ENCODE measurements around the gene PCDHGA10. TPM values are rescaled to one million over a fixed set of nuclear protein-coding genes. Genes with fewer than 3 reads are reported as not detected.

The PCDHGA10 gene
- total RNA-seq, 2 experiments from 2014 or later, result 3.9 to 4.9 TPM

- no TSS peak for BruUV-seq (replicated peaks)
- DNase-seq (ENCODE audit: low spot score), result no peak
- H3K27ac ChIP-seq (ENCODE audit: low read depth, low read length, poor library complexity, severe bottlenecking), result no peak overlapping the region
- TF ChIP-seq CTCF (conservative IDR thresholded peaks at IDR 0.05; ENCODE audit: low read length) (no peak), EZH2phosphoT487 (IDR thresholded peaks at IDR 0.05; ENCODE audit: borderline replicate concordance, low read depth, low read length) (no peak)
- no peak overlapping the region for H2AFZ ChIP-seq (ENCODE audit: low read length)
- peaks cover 11% of the 10 kb centered on the region; the same call in 1 of the 2 replicates for H3K36me3 ChIP-seq (ENCODE audit: insufficient read depth, low read length)
- H3K9me3 ChIP-seq (ENCODE audit: low read length), result no peaks in the 10 kb centered on the region
- peaks cover 12% of the 10 kb centered on the region for H3K4me1 ChIP-seq (ENCODE audit: insufficient read depth, low read length, poor library complexity, severe bottlenecking)
- ChIA-PET POLR2A (no interaction called here), CTCF (ENCODE audit: unreplicated experiment) (interaction anchor here (0.9 kb wide), 1 partner anchor 12 kb away, joined by 3 read pairs; no protein-coding TSS in a partner anchor)
- H3K9me2 ChIP-seq (ENCODE audit: insufficient read depth, low read length), result no peaks in the 10 kb centered on the region
- intact Hi-C loops (cut with micrococcal nuclease; ENCODE audit: unreplicated experiment), result loop anchor here (5.0 kb wide), 1 partner anchor 185 kb away; no protein-coding TSS in a partner anchor
- no peak overlapping the region for H3K4me3 ChIP-seq (ENCODE audit: low read depth, low read length, poor library complexity, severe bottlenecking)
- H4K20me1 ChIP-seq (ENCODE audit: insufficient read depth, low read length), result no peaks in the 10 kb centered on the region
- no peak overlapping the region for H3K4me2 ChIP-seq (ENCODE audit: low read length)
- no peaks in the 10 kb centered on the region for H3K79me2 ChIP-seq (ENCODE audit: insufficient read depth, low read depth, low read length)
Measured at GRCh38 chr5:141371572-141372475, 41.0 kb upstream of the PCDHGA10 start.

- TF ChIP-seq EZH2phosphoT487 (IDR thresholded peaks at IDR 0.05; ENCODE audit: borderline replicate concordance, low read depth, low read length) (no peak), CTCF (conservative IDR thresholded peaks at IDR 0.05; ENCODE audit: low read length) (peak; percentile 82)
- Histone ChIP-seq H3K27ac (ENCODE audit: low read depth, low read length, poor library complexity, severe bottlenecking) (no peak within 1 kb of the TSS), H4K20me1 (ENCODE audit: insufficient read depth, low read length) (no peaks in the 10 kb centered on the region), H3K36me3 (ENCODE audit: insufficient read depth, low read length) (peaks cover 11% of the 10 kb centered on the region; the same call in 1 of the 2 replicates), H2AFZ (ENCODE audit: low read length) (no peak within 1 kb of the TSS), H3K4me1 (ENCODE audit: insufficient read depth, low read length, poor library complexity, severe bottlenecking) (peaks cover 12% of the 10 kb centered on the region), H3K4me2 (ENCODE audit: low read length) (peak within 1 kb of the TSS; percentile 14; the same call in 1 of the 2 replicates), H3K9me2 (ENCODE audit: insufficient read depth, low read length) (no peaks in the 10 kb centered on the region), H3K79me2 (ENCODE audit: insufficient read depth, low read depth, low read length) (no peaks in the 10 kb centered on the region), H3K4me3 (ENCODE audit: low read depth, low read length, poor library complexity, severe bottlenecking) (no peak within 1 kb of the TSS), H3K9me3 (ENCODE audit: low read length) (no peaks in the 10 kb centered on the region)
- CTCF ChIA-PET (ENCODE audit: unreplicated experiment), result no interaction called here
- intact Hi-C loops (cut with micrococcal nuclease; ENCODE audit: unreplicated experiment), result loop anchor here (5.0 kb wide), 1 partner anchor 184 kb away; no protein-coding TSS in a partner anchor
- BruUV-seq (replicated peaks), result no TSS peak
- POLR2A ChIA-PET, result interaction anchor here (1.1 kb wide), 1 partner anchor 32 kb away, joined by 3 read pairs; no protein-coding TSS in a partner anchor
- peak; percentile 37 for DNase-seq (ENCODE audit: low spot score)
Measured at GRCh38 chr5:141373673-141374317, 39.0 kb upstream of the PCDHGA10 start, which contains the start of gene PCDHGA6. PCDHGA6 (plus strand) TSS chr5:141373891; CDS start chr5:141374084, 193 bp downstream.

Measured in OCI-LY7 (cell line).